ENCODE data around the gene LDLRAD4.

Gene LDLRAD4

DNA sequence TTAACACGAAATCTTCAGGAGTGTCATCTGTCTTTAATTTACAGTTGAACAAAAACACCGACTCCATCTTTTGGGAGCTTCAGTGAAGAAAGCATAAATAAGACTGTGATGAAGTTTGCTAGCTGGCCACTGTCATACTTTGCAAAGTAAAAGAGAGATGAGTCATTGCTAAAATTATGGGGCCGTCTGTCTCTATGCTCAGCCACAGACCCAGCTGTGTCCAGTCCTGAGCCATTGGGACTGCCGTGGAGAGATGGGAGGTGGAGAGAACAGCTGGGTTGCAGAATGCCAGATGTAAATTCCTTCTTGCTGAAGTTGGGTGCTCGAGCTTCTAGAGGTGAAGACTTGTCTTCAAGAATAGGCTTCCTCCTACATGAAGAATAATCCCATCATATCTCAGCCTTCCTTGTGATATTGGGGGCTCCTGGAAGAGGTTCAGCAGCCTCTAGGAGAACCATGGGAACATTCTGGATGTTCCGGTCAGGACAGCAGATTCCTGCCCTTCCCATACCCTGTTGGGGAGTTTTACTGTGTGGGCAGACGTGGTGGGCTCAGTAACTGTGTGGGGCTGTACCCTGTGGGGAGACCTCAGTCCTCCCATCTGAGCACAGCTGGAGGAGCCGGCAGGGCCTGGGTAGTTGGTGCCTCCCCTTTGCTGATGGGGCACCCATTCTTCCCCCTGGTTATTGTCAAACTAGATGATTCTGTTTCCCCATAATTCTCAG lies 71.1 kb downstream of the LDLRAD4 start:
- no peak for DNase-seq

DNA sequence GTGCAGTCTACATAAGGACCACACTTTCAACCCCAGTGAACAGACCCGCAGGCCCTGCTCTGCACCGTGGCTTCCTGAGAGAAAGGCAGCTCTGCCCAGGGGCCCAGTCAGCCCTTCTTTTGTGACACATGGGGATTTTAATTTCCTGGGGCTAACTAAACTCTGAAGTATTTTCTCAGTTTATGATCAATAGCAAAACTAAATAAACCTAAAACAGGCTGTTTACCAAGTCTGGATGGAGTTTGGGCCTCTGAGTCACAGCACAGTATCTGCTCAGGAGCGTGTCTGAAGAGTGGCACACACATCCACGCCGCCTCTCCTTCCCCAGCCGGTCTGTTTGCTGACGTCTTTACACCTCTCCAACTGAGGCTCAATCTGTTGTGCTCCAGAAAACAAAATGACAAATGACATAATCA lies 72.3 kb downstream of the LDLRAD4 start:
- DNase-seq, result no peak

DNA sequence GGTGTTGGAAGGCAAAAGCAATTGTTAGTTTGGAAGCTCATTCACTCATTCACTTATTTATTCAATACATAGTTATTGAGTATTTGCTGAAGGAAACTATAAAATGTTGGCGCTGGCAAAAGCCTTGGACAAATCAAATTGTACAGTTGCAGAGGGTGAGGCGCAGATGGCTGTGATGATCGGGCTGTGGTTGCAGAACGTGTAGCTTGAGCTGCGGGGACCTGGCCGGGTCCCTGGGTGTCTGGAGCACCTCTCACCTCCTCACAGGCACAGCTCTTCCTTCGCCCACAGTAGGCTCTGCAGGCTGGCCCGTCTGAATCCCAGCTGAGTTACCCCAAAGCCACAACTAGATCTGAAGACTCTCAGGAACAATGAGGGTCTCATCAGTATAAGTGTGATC lies 72.7 kb downstream of the LDLRAD4 start:
- DNase-seq, result no peak

DNA sequence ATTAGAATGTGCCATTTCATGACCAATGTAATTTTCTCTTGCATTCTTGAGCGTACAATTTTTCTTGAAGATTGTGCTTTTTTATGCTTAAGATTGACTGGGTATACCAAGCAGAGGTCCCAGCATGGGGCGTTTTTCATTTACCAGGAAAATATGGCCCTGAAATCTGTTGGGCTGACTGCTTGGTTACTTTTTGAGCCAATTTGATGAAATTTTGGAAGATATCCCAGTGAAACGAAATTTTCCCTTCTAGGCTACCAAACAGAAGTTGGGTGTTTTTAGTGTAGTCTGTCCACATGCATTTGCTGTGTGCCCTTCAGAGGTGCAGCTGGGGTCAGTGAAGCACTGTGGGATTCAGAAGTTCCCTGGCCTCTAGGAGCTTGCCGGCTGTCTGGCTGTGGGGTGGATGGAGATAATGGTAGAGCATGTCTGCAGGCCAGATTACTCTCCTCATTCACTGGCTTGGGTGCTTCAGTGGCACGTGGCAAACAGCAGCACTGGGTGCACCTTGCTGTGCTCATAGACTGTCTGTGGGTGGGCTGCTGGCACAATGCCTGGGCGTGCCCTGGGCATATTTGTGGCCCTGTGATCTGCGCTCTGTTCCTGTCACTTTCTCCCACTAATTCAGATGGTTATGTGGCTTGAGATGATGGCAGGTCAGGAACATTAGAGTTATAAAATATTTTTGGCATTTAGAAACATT lies 73.3 kb downstream of the LDLRAD4 start:
- DNase-seq, result no peak

DNA sequence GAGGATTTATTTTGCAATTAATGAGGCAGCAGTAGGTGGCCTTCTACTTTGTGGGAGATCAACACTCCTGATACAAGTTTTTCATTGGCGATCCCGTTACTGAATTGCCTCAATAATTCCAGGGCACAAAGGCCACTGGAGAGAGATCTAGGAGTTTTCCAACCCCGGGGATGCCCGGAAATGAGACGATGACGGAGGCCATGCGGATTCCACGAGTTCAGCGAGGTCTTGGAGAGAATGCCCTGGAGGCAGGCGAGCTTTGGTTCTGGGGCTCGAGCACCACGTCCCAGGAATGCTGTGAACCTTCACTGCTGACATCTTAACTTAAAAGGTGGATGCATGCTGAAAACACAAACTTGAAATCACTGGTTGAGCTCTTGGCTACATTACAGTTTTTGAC lies 74.2 kb downstream of the LDLRAD4 start:
- no peak for DNase-seq

DNA sequence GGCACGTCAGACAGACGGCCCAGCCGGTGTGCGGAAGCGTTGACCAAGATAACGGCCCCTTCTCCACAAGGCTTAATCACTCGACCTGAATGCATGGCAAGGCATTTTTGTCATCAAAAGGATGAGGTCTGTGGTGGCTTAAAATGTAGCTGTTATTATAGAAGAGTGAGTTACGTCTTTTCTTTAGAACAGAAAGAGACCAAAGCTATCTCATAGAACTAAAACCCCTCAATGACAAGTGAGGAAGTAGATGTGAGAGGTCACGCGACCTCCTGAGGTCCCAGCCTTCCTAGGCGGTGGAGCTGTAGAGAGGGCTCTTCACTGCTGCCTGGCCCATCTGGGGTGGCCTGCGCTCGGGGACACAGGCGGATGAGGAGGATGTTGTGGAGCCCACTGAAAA lies 75.7 kb downstream of the LDLRAD4 start:
- no peak for DNase-seq

DNA sequence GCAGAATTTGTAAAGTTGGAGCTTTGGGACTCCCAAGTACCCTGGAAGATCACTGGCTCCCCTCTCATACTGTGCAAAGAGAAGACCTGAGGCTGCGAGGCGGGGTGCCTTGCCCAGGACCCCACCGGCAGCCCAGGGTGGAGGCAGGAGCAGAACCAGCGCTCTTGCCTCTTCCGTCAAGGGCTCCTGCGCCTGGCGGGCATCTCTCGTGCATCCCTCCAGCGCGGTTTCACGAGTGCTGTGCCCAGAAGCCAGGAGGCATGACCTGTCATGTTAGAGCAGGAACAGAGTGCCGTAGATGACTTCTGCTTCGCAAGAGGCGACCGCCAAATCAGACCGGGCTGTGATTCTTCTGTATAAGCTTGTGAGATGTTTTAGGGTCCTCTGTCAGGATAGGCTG lies 77.3 kb downstream of the LDLRAD4 start:
- DNase-seq, result no peak

DNA sequence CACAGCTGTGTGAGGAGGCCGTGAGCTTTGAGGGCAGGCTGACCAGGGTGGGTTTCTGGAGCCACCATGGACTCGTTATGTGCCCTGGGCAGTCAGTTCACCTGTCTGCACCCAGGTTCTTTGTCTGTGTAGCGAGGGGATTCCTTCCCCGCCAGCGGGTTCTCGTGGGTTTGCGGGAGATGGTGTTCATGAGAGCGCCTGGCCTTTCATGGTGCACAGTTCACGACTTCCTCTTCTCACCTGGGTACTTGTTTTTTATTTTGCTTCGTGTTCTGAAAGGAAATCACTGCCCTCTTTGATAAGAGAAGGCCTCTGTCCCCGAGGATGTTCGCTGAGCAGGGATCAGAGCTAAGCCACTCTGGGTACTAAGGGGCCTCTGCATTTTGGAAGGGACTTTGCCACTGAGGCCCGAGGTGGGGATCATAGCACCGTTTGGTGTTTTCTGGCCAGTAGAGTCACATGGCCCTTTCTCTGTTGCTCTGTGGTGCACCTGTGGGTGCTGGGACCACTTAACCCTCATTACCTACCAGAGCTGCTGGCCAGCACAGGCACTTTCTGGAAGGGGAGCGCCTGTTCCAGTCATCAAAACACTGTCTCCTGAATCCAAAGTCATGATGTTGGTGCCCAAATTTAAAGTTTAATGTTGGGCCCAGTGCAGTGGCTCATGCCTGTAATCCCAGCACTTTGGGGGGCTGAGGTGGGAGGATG lies 78.5 kb downstream of the LDLRAD4 start:
- DNase-seq, result no peak

DNA sequence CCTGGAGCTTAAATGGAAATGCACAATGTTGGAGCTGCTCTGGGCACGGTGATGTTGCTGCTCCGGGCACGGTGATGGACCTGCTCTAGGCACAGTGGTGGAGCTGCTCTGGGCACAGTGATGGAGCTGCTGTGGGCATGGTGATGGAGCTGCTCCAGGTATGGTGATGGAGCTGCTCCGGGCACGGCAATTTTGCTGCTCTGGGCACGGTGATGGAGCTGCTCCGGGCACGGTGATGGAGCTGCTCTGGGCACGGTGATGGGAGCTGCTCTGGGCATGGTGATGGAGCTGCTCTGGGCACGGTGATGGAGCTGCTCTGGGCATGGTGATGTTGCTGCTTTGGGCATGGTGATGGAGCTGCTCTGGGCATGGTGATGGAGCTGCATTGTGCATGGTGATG lies 79.7 kb downstream of the LDLRAD4 start:
- no peak for DNase-seq

DNA sequence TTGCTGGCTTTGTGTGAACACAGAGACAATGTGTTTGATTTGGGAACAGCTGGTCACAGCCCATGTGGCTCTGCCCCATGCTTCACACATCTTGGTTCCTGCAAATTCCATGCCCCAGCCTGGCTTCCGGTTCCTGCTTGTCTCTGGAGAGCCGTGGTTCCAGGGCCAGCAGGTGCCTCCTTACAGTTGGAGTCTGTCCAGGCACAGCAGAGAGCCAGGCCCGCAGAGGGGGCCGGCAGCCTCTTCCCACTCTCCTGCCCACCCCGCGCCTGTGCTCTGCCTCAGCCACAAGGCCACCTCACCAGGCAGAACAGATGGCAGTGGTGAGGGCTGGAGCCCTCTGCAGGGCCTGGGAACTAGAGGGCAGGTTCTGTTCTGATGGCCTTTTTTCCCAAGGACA lies 81.5 kb downstream of the LDLRAD4 start:
- no peak for DNase-seq

DNA sequence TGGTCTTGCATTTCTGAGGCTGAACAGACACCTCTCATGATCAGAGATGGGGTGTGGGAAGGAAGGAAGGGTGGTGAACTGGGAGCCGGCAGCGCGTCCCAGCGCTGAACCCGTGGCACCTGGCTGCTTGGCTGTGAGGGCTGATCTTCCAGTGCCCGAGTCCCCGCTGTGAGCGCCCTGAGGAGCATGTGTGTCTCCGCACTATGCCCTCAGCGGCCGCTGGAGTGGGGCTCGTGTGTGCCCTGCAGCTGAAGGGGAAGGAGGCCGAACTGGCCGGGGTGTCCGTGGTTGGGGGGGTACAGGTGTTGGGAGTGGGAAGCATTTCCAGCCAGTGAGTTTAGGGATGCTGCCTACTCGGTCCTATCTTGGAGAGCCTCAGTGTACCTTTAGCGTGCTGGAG lies 82.2 kb downstream of the LDLRAD4 start:
- DNase-seq, result no peak

DNA sequence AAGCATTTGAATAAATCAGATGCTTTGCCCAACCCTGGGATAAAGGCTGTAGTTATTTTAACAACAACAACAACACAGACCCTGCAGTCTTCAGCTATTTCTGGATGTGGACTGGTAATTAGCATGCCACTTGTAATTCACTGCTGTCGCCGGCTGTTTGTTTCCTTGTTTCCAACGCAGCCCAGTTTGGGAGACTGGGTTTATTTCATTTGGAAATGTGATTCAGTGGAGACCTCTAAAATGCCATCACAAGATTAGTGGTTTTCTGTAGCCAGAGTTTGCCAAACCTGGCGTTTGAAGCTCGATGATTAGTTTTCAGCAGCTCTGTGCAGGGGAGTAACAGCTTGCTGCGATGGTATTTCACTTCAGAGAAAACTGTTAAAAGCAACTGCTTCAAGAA lies 83.5 kb downstream of the LDLRAD4 start:
- no peak for DNase-seq

DNA sequence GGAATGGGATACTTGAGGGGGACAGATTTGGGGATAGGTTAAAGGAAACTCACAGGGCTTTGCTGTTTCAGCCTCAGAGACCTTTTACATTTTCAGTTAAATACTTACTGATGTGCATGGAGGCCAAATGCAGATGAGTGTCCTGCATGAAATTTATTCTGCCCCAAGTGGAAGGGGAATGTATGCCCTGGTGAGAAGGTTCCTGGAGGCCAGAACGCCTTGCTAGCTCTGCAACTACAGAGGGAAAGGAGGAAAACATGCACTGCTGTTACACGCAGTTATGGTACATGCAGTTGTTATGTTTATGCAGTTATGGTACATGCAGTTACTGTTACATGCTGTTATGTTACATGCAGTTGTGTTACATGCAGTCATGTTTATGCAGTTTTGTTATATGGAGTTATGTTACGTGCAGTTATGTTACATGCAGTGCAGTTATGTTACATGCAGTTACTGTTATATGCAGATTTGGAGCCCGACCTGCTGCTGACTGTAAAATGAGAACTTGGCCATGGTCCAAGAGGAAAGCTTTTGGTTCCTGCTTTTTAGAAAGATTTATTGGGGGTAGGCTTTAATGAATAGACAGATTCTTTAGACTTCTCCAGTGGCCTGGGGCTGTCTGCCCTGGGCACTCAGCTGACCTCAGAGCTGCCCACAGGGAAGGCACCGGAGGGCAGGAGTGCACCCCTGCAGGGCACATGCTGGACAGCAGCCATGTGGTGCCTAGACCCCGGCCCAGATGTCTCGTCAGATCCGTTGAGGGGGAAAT lies 84.1 kb downstream of the LDLRAD4 start:
- no peak for DNase-seq

DNA sequence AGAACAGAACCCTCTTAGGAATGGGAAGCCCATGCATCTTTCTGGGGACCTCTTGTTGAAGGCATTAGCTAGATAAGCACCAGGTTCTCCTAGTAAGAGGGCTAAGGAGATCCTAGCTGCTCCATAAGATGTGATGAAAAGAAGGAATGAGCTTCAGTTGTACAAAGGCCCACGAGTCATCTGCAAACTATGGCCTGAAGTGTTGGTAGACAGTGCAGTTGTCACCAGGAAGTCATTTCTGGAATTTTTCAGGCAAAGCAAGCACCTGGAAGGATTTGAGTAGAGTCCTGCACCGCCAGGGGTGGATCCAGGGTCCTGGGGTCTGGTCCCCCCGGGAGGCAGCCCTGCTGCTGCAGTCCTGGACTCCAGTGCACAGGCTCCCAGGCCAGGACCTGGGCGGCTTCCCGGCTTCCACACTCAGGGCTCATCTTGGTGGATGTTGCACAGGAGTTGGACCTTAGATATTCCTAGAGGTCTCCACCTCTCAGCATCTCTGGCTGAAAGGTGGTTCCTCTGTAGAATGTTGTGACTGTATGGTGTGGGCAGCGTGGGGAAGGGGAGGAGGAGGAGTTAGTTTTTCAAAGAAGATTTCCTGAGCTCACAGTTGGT lies 85.3 kb downstream of the LDLRAD4 start:
- no peak for DNase-seq

DNA sequence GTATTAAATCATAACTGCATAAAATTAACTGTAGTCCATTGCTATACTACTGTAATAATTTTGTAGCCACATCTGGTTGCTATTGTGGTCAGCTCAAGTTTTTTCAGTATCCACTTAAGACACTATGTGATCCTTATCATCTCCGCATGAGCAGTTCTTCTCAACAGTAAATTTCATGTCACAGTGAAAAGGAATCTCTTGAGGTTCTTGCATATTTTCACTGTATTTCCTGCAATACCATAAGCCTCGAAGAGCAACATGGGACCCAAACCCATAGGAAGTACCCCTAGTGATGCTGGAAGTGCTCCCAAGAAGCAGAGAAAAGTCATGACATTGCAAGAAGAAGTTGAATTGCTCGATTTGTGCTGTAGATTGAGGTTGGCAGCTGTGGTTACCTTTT lies 86.7 kb downstream of the LDLRAD4 start:
- DNase-seq, result no peak

DNA sequence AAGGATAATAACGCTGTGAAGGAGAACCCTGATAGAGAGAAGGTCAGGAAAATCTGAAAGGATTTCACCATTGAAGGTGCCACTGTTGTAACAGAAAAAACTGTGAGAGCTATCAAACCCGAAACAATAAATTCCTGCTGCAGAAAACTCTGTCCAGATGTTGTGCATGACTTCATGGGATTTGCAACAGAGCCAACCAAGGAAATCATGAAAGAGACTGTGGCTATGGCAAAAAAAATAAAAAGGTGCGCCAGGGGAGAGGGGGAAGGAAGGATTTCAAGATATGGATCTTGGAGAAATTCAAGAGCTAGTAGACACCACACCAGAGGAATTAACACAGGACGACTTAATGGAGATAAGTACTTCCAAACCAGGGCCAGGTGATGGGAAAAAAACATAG lies 88.0 kb downstream of the LDLRAD4 start:
- DNase-seq, result no peak

DNA sequence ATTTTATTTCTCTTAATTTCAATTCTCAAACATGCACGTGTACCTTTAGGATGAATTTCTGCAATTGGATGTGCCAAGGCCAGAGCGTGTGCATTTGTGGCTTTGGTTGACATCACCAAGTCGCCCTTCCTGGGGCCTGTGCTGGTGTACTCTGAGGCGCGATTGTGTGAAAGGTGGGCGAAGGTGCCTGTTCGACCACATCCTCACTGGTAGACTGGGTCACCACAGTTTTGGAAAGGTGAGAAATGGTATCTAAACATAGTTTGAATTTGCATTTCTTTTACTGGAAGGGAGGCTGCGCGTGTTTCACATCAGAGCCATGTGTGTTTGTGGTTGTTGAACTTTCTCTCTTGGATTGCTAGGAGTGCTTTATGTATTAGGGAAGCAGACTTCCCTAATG lies 89.8 kb downstream of the LDLRAD4 start:
- DNase-seq, result peak in 1 of 2 donors; percentile 41

DNA sequence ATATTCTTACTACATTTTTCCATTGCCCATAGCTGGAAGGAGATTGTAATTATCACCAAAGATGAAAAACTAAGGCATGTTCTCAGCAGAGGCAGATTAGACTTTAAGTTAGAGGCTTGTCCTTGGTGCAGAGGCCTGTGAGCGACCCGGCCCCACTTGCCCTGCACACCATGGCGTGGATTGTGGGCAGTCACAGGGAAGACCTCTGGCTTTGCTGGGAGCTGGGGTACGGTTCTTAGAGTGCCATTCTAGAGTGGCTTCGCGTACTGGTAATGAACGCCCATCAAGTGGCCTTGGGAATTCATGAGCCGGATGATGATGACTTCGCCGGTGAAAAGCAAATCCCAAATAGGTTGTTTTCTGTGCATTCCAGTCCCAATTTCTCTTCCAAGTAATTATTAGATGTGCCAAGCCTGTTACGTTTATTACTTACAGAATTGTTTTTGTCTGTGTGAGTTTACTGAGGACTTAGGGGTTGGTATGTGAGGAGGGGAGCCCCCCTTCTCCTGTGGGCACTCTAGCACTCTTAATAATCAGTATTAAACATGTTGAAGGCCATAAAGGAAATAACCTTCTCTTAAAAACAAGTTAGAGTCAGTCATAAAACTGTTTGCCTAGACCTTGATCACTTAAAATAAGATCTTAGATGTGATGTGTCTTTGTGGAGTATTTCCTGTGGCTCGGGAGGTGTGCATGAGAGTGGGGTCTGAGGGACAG lies 90.6 kb downstream of the LDLRAD4 start:
- DNase-seq, result no peak

DNA sequence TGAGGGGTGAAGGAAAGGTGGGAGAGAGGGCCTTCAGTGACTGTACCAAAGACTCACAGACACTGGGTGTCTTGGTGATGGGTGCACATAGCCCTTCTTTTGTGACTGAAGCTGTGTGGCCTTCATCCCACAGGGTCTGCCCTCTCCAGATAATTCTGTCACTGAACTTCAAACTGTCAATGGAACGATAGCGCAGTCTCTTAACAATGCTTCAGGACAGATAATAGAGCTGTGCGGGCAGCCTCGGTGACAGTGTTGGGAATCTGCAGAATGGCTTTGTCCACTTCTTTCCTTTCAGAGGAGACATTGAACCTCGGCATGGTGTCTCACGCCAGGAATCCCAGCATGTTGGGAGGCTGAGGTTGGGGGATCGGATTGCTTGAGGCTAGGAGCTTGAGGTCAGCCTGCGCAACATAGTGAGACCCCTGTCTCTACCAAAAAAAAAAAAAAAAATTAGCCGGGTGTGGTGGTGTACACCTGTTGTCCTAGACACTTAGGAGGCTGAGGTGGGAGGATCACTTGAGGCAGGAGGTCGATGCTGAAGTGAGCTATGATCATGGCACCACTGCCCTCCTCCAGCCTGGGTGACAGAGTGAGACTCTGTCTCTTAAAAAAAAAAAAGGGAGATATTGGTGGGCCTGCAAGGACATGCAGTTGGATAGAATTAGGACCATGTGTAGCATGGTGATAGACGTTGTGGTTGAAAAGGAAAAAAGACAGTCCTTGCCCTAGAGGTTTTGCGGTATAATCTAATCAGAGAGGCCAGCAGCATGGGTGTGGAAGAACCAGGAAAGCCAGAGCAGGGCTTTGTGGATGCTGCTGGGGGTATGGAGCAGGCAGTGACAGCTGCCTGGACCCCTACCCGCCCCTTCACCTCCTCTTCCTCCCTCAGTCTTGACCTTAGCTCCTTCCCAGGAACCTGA lies 91.4 kb downstream of the LDLRAD4 start:
- no peak for DNase-seq

DNA sequence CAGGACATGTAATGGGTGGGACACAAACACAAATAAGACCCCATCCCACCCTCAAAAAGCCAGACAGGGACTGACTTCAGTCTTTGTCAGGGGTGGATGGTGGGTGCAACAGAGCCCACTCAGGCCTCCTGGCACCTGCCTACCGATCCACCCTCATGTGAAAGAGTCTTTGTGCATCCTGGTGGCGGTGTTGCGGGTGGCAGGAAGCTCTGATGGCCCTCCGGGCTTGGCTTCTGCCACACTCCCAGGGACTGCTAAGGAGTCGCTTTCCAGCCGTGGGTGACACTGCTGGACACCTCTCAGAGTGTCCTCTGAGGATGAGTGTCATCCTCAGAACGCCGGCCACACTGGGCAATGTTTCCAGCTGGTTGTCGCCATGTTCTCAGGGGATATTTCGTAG lies 92.6 kb downstream of the LDLRAD4 start:
- no peak for DNase-seq

DNA sequence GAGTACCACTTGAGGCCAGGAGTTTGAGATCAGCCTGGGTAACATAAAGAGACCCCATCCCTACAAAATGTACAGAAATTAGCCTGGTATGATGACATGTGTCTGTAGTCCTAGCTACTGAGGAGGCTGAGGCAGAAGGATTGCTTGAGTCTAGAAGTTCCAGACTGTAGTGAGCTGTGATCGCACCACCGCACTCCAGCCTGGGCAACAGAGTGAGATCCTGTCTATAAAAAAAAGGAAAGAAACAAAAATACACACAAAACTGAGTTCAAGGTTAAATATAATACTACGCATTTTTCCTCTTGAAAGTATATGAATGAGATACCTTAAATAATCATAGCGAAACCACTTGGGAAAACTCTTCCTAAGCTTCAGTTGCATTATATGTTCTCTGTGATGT lies 94.0 kb downstream of the LDLRAD4 start:
- no peak for DNase-seq

Data from stimulated activated CD4-positive, alpha-beta T cell treated with anti-CD3 and anti-CD28 coated beads, Interleukin-2, amount 100 ng/mL, for 48 hours (primary cell).